Fibroblast of mammary gland (primary cell): ENCODE data around the gene PRLH.
"Not testable (repeated sequence)": the region's sequence is repeated elsewhere in the genome, so short reads cannot be mapped to it uniquely, and the experiment has no call there.

ENCODE experiments used
- DNase-seq: peaks from one replicate; pipeline ENCODE4 v3.0.0-alpha.2; 2010; ENCODE audit warnings: low read depth
- H3K4me3 ChIP-seq: 2 replicates; pipeline ENCODE4 v1.5.1; 2011; ENCODE audit warnings: low read depth, mild to moderate bottlenecking, low read length, moderate library complexity; ENCODE audit not compliant: control insufficient read depth
- CTCF ChIP-seq: conservative IDR thresholded peaks from 2 replicates; pipeline ENCODE4 v1.5.1; 2011; ENCODE audit warnings: low read depth, low read length, inconsistent platforms; ENCODE audit not compliant: control insufficient read depth, insufficient read depth

PRLH gene

GRCh38 chr2:237594514-237594871, 28.1 kb downstream of the PRLH start:
- no peak for DNase-seq
- TF ChIP-seq CTCF = no peak
- H3K4me3 ChIP-seq = no peak overlapping the region

GRCh38 chr2:237595829-237596519, 29.6 kb downstream of the PRLH start:
- DNase-seq, H3K4me3 ChIP-seq: not testable (repeated sequence)

- no peak for DNase-seq
- H3K4me3 ChIP-seq = no peak overlapping the region
- TF ChIP-seq CTCF = no peak
These were observed 30.3 kb downstream of the PRLH start for GRCh38 chr2:237596520-237597195.

- H3K4me3 ChIP-seq = no peak overlapping the region
- TF ChIP-seq CTCF = no peak
- DNase-seq = no peak
These were observed 31.1 kb downstream of the PRLH start for GRCh38 chr2:237597196-237598145.

GRCh38 chr2:237598468-237599208, 32.3 kb downstream of the PRLH start:
- no peak overlapping the region for H3K4me3 ChIP-seq
- no peak for DNase-seq
- no peak for TF ChIP-seq CTCF

GRCh38 chr2:237599465-237600110, 33.2 kb downstream of the PRLH start:
- TF ChIP-seq CTCF = no peak
- H3K4me3 ChIP-seq = no peak overlapping the region
- no peak for DNase-seq
